GM18870 (cell line): ENCODE measurements around the gene AGAP1.
"Not testable (repeated sequence)": the region's sequence is repeated elsewhere in the genome, so short reads cannot be mapped to it uniquely, and the experiment has no call there.

Experiments
- ATAC-seq: cut with Tn5 transposase; IDR thresholded peaks from one replicate; pipeline ENCODE4 v1.9.1; 2021; ENCODE audit warnings: moderate library complexity; ENCODE audit not compliant: unreplicated experiment

Gene AGAP1

DNA sequence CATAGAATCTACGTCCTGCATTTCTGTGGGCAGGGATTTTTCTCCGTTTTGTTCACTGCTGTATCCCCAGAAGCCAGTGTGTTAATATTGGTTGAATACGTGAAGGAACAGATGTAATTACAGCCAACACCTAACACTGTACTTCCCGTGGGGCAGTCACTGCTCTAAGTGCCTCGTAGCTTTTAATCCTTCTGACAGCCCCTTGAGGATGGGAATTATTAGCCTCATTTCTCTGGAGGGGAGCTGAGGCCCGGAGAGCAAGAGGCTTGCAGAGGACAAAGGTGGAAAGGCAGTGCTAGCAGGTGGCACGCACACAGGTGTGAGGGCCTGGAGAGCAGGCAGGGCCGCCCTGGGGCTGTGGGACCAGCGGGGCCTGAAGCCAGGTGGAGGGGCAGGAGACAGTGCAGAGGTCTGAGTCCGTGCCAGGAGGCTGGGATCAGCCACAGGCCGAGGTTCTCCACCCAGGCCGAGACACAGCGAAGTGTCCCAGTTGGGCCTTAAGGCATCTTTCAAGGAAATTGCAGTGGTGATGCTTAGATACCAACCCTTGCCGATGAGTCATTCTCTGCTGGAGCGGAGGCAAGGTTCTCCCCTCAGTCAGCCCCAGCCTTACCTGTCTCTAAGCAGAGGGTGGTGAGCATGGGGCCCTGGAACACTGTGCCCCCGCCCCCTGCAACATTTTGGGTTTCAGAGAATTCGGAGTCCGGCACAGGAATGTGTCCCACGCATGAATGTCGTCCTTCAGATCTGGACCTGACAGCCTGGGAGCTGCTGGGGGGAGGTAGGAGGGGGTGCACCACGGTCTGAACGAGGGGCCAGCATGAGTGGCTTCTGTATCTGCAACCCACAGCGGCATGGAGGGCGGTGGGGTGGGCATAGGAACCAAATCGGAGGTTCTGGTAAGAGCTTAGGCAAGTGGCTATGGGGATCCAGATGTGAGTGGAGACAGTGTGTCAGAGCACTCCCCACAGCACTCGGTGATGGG is 551.7 kb downstream of the AGAP1 start:
- ATAC-seq = no peak

DNA sequence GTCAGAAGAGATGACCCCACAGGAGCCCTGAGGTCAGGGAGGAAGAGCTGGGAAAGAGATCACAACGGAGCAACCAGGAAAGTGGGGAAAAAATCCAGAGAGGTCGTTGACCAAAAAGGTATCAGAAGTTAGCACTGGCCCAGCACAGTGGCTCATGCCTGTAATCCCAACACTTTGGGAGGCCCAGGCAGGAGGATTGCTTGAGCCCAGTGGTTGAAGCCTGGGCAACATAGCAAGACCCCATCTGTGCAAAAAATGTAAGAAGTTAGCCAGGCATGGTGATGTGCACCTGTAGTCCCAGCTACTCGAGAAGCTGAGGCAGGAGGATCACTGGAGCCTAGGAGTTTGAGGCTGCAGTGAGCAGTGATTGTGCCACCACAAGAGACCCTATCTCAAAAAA is 552.9 kb downstream of the AGAP1 start:
- ATAC-seq = no peak

DNA sequence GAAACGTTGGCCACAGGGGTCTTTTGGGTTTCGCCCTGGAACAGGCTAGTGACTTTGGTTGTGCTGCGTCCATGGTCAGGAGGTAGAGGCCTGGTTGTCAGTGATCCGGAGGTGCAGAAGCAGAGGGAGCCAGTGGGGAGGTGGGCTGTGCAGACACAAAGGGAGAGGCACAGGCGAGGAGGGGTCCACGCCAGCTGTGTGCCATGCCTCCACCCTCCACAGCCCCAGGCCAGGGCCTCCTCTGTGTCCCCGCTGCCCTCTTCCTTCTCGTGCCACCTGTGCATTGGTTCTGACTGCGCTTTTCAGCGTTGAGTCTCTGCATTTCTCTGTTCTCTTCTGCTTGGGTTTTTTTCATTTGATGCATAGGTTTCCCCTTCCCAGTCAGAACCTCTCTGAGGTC is 553.3 kb downstream of the AGAP1 start:
- no peak for ATAC-seq

DNA sequence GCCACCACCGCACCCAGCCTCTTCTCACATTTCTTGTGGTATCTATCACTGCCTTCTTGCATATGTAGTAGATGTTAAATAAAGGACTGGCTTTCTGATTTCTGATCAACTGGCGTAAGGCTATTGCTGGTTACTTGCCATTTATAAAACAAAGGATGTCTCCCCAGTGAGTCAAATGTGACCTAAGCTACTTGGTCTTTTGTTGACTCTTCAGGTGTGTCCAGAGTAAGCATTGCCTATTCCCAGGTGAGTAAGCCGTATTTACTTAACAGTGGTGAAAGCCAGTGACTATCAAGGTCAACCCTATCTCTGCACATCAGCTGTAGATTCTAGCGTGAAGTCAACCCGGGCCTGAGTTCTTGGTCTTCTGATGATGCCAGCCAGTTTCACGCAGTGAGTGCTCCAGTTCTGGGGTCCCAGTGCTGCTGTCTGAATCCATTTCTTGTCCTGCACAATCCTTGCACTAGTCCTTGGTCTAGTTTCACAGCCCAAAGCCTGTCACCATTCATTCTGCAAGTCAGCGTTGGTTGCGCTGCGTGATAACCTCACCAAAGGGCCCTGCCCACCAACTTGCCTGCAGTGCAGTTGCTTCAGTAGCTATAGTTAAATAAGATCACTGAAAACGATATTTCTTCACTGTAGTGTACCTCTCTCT is 554.2 kb downstream of the AGAP1 start:
- no peak for ATAC-seq

DNA sequence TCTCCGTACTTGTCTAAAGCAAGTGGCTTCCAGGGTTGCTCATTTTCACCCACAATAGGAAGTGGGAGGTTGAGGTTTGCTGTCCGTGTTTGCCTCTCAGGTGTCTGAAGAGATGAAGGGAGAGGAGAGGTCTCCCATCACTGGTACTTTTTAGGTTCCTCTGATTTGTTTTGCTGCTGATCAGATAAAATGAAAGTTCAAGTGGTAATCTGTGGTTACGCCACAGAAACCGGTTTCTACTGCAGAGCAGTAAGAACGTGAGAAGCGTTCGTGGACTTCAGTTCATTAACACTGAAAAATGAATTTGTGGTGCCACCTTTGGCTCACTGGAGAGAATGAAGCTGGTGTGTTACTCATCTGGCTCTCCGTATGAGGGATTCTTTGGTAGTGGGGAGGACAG is 556.1 kb downstream of the AGAP1 start:
- ATAC-seq = no peak

DNA sequence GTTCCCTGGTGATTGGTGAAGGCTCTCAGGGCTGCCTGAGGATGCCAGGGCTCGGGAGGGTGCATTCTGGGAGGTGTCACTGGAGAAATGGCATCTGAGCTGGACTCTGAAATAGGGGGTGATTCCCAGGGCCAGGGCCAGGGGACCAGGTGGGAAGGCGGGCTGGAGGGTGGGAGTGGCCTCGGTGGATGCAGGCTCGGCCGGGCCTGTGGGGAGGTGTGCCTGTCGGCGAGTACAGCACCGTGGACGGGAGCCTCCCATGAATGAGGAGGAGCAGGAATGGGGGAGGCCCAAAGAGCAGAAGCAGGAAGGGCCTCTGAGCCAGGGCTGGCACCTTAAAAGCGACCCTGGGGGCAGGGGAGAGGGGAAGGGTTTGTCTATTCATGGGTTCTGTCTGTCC is 557.5 kb downstream of the AGAP1 start:
- no peak for ATAC-seq

DNA sequence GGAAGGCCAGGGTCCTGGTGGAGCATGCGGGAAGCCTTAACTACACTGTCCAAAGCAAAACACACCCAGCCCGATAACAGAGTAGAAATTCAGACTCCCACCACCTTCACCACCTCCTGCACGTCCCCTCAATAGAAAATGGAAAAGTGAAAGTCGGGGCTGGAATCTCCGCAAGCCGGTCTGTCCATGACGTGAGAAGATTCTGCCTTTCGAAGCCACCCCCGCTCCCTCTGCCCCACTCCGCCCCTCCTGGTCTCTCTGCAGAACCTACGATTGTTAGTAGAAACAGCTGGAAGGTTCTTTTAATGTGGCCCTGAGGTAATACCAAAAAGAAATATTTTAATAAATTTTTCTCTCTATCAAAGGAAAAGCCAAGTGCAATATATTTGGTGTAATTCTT is 558.0 kb downstream of the AGAP1 start:
- ATAC-seq = no peak

DNA sequence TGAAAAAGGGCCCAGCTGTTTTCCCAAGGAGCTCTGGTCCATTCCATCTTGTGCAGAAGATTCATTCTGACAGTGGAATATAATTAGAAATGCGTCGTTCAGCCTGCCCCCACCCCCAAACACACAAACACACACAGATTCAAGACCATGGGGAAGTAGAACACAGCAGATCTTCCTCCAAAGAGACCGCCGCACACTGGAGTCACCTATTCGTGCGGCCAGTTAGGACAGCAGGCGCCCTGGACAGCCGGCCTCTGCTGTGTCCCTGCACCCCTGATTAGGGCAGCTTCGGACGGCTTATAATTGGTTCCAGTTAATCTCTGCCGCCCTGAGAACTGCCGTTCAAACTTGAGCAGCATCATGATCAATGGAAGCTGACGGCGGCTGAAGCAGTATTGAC is 558.4 kb downstream of the AGAP1 start:
- no peak for ATAC-seq

DNA sequence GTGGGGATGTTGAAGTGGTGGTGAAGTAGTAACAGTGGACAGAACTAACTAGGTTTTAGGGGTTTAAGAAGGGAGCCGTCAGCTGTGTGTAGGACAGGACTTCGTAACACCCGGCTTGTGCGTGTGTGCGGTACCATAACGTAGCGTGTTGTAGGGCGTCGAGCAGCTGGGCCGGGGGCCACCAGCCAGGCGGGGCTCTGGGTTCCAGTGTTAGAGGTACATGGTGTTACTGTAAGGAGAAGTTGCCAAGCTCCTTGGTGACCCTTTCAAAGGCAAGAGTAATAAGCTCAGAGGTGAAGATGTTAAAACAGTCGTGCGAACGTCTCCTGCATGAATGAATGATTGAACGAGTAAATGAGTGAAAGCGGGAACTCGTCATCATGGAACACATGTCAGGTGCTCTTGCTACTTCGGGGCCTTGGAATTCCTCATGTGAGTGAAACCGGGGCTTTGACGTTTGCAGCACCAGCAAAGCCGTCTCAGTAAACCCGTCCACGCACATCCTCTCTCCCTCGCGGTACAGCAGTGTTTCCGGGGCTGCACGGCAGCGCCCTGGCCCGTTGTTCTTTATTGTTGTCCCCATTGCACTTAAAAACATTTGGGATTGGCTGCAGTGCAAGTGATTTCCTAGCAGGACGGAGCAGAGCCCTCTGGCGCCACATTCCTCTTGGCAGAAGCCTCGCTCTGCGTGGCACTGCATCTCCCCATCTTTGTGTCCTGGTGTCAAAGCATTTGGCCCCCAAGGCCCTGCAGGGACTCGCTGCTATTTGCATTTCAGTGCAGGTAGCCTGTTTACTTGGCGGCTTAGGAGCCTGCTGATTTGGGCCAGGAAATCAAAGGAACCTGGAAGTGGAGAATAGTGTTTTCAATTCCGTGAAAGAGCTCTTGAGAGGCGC is 559.3 kb downstream of the AGAP1 start:
- no peak for ATAC-seq

DNA sequence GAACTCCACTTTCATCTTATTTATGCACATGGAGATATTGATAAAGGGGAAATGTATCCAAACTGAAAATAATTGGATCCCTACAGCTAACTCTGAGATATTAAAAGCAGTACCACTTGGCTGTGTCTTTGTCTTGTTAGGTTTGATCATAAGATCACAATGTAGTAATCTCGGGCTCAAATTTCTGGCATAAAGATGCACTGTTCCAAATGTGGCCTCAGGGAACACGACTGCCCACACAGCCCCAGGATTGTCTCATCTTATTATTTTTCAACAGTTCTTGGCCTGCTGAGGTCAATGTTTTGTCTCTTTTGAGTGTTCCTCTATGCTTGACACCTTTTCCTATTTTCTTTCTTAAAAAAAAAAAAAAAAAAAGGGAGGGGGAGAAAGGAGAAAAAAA is 560.3 kb downstream of the AGAP1 start:
- no peak for ATAC-seq

DNA sequence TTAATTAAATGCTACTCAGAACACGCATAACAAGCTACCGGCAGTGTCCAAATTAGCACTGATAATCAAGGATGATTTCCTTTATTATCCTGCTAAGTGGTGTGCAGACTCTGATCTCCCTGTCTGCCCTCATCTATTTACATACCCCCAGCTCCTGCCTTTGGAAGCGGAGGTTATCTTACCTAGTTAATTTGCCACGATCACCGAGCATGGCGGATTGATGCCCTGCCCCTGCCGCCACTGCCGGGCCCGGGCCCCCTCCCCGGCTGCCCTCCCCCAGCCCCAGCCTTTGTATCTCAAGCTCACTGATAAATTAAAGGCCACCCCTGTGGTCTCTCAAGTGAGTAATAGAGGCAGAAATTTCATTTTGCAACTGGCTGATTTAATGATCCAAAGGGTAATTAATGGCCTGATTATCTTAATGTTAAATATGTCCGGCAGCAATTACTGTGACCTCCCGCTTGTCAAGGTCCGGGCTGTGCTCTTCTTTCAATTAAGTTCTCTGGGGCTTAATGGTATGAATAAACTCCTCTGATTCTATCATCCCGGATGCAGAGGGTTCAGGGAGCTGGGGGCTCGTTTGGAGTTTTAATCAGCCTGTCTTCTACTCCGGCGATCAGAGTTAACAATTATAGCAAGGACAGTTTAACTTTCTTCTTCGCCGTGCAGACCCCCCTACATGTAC is 560.9 kb downstream of the AGAP1 start:
- ATAC-seq = no peak

DNA sequence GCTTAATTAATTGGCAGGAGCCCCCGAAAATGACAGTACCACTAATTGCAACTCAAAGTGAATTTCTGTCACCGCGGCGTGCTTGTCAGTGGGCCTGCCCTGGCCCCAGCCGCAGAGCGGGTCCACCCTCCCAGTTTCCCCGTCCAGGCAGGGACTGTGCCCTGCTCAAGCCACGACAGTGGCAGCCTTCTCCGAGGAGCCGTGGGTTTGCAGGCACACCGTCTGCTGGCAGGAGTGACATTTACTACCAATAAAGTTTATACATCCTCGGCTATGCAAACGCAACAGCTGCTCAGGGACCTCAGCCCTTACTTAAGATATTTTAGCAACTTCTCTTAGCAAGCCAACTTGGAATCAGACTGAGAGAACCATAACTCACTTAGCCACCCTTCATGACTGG is 561.6 kb downstream of the AGAP1 start:
- ATAC-seq = no peak

DNA sequence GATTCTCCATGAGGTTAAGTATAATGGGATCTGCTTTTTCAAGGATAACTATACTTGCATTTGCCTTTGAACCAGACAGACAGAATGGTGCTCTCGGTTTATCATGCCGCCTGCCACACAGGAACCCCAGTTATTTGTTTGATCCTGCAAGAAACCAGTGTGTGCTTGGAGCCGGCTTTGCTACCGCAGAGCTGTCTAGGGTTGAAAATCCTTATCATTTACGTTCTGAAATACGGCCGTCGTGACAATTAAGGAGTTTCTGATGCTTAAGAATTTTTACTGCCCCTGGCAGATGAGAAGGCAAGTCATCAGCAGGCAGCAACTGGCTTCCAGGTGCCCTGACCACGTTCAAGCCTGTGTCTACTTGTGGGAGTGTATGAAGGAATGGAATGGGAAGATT is 562.3 kb downstream of the AGAP1 start:
- ATAC-seq = no peak

DNA sequence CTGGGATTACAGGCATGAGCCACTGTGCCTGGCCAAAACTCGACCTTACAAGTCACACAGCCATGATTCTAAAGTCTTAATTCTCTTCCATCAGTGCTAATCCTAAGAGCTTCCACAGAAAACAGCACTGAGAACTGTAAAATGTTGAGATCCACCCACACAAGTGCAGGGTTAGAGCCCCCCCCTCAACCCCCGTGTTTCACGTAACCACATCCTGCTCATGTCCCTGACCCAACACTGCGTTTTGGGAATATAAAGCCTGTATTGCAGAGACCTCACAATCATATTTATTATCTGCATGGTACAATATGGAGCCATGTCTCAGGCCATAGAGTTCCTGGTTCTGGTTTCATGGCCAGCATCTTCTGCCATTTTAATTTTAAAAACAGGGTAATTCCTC is 563.5 kb downstream of the AGAP1 start:
- no peak for ATAC-seq

DNA sequence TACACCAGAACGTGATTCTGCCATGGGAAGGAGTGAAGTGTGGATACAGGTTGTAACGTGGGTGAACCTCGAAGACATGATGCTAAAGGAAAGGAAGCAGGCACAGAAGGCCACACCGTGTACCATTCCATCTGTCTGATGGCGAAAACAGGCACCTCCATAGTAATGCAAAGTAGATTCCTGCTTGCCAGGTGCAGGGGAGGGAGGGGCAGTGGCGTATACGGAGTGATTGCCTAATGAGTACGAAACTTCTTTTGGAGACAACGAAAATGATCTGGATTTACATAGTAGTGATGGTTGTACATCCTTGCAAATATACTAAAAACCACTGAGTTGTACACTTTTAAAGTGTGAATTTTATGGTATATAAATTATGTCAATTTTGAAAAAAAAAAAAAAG is 567.7 kb downstream of the AGAP1 start:
- no peak for ATAC-seq

DNA sequence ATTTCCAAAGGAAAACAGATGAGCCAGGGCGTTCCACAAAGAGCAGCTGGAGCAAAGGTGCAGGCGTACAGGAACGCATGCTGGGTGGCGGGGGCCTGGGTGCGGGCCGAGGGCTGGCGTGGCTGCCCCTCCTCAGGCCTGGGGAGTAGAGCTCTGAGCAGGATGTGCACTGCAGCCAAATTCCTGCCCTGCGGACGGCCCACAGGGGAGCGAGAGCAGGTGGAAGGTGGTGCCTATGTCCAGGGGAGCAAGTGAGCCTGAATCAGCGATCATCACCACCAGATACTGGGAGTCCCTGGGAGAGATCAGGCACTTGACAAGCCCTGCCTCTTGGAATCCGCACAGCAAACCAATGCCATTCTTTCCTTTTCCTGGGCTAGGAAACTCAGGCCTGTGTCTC is 568.1 kb downstream of the AGAP1 start:
- ATAC-seq = no peak

DNA sequence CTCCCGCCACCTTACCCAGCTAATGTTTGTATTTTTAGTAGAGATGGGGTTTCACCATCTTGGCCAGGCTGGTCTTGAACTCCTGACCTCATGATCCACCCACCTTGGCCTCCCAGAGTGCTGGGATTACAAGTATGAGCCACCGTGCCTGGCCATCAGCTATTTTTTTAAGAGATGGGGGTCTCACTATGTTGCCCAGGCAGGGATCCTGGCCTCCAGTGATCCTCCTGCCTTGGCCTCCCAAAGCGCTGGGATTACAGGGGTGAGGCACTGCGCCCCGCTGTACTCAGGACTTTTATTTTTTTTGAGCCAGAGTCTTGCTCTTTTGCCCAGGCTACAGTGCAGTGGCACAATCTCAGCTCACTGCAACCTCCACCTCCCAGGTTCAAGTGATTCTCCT is 569.0 kb downstream of the AGAP1 start:
- not testable (repeated sequence) for ATAC-seq

DNA sequence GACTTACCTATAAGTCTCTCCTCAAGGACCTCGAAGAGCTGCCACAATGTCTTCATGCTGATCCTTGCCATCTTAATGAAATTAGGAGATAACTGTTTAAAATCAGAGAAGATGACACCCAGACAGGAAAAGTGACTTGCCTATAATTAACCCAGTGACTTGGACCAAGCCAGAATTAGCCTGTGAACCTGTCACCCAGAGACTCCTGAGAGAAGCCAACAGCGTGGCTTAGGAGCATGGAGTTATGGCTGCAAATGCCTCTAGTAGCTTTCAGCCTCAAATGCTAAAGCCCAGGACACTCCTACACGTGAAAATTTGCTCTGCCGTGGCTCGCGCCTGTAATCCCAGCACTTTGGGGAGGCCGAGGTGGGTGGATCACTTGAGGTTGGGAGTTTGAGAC is 570.2 kb downstream of the AGAP1 start:
- ATAC-seq = no peak

DNA sequence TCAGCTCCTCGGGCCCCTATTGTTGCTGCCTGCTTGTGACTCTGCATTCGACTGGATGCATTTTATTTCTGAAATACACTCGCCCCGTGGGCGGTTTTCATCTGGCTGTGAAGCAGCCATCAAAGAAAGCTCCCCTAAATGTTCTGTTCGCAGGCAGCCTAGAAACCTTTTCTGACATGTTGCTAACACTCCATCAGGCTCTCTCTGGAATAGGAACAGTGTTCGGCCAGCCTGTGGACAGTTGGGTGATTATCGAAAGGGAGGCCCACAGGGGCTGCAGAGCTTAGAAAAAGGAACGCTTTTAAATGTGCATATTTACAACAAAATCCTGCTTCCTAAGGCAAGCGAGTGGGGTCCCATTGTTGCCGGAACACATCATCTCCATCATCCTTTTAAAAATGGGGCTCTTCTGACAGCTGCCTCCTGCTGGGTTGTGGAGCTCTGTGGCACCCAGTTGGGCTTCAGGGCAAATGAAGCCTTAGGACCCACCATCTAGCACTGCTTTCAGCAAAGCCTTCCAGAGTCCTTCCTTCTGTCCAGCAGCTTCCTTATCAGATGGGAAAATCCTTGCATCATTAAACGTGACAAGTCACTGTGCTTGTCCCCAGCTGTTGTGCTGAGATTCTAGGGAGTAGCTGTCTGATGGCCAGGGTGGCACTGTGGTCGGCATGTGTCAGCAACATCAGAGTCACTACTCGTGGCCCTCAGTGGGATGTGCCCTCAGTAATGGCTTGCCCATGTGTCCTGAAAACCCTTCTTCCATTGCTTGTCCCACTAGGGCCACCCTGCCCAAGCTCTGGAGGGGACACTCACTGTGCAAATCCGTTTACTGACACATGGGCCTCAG is 571.7 kb downstream of the AGAP1 start:
- ATAC-seq = no peak

DNA sequence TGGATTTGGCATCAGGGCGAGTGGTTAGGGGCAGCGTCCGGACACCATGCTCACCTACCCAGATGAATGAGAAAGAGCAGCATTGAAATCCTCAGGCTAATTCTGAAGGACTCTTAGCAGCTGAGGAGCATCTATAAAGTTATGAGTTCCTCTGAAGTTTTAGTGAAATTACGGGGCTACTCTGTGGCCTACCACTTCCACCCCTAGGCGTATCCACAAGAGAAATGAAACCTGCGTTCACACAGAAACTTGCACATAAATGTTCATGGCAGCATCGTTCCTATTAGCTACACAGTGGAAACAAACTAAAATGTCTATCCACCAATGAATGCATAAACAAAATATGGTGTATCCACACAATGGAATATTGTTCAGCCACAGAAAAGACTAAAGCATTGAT is 576.4 kb downstream of the AGAP1 start:
- no peak for ATAC-seq
